H1 (cell line): ENCODE measurements around the gene BBS4. TPM values are rescaled to one million over a fixed set of nuclear protein-coding genes. Genes with fewer than 3 reads are reported as not detected.

Experiments
- CTCF ChIA-PET: fragments of 300-600 bp; sonication (Branson Sonifier 250); formaldehyde crosslinking; loops from one replicate; lab custom pipeline; 2021; ENCODE audit not compliant: partially characterized antibody; lab: Charles Lee
- POLR2A ChIA-PET: fragments of 300-600 bp; sonication (Branson Sonifier 250); formaldehyde crosslinking; loops from one replicate; lab custom pipeline; 2021; ENCODE audit warnings: inconsistent platforms; ENCODE audit not compliant: partially characterized antibody; lab: Charles Lee
- DNase-seq, 2 experiments: peaks; one replicate each; pipeline versions ENCODE4 v3.0.0 to v3.0.0-alpha.2; 2010 to 2022; ENCODE audit warnings: low spot score in 2 of 2, low read depth in 1 of 2, mixed read lengths in 1 of 2
- FAIRE-seq: peaks from 2 replicates; lab custom pipeline; 2011; peaks lifted over from hg19 to GRCh38; lab: Jason Lieb, UNC
- H2AFZ ChIP-seq: 2 replicates; pipeline ENCODE4 v1.8.1; 2012; ENCODE audit warnings: low read length, inconsistent platforms
- H2AK5ac ChIP-seq: 2 replicates; pipeline ENCODE4 v1.6.1; 2013; ENCODE audit warnings: low read depth, low read length
- H2BK120ac ChIP-seq: replicated peaks from 2 replicates; pipeline ENCODE3; 2013; ENCODE audit warnings: low read depth, low read length, inconsistent platforms
- H2BK12ac ChIP-seq: 2 replicates; pipeline ENCODE4 v1.6.1; 2013; ENCODE audit warnings: low read depth, low read length
- H2BK15ac ChIP-seq: 2 replicates; pipeline ENCODE4 v1.6.1; 2013; ENCODE audit warnings: low read length
- H2BK20ac ChIP-seq: 2 replicates; pipeline ENCODE4 v1.6.1; 2013; ENCODE audit warnings: low read length
- H2BK5ac ChIP-seq: 2 replicates; pipeline ENCODE4 v1.6.1; 2013; ENCODE audit warnings: low read depth, low read length
- H3K14ac ChIP-seq: 2 replicates; pipeline ENCODE4 v1.6.1; 2013; ENCODE audit warnings: inconsistent platforms; ENCODE audit not compliant: insufficient read length
- H3K18ac ChIP-seq: 2 replicates; pipeline ENCODE4 v1.6.1; 2013; ENCODE audit warnings: low read length; ENCODE audit errors: extremely low read depth
- H3K23ac ChIP-seq: 2 replicates; pipeline ENCODE4 v1.6.1; 2013; ENCODE audit warnings: inconsistent platforms; ENCODE audit not compliant: insufficient read length
- H3K23me2 ChIP-seq: 2 replicates; pipeline ENCODE4 v1.6.1; 2013; ENCODE audit warnings: low read depth, low read length
- H3K27ac ChIP-seq: 2 replicates; pipeline ENCODE4 v1.6.1; 2011; ENCODE audit warnings: low read depth, low read length, inconsistent platforms
- H3K27me3 ChIP-seq, 4 experiments: replicated peaks in 1 of 4; 1 replicate in 1 of 4; 2 replicates in 3 of 4; pipeline versions ENCODE4 v1.6.1 to v1.8.1; 2011 to 2013; ENCODE audit warnings: low read length in 3 of 4, mild to moderate bottlenecking in 3 of 4, inconsistent platforms in 2 of 4, mixed read lengths in 2 of 4, moderate library complexity in 1 of 4; ENCODE audit not compliant: control insufficient read depth in 3 of 4, insufficient read depth in 3 of 4; ENCODE audit errors: extremely low read depth in 1 of 4
- H3K36me3 ChIP-seq, 4 experiments: 2 replicates each; pipeline versions ENCODE4 v1.6.1 to v1.8.1; 2011 to 2013; ENCODE audit warnings: mild to moderate bottlenecking in 4 of 4, low read length in 3 of 4, moderate library complexity in 2 of 4, control low read depth in 1 of 4, inconsistent platforms in 1 of 4; ENCODE audit not compliant: insufficient read depth in 4 of 4, control insufficient read depth in 2 of 4
- H3K4ac ChIP-seq: replicated peaks from 2 replicates; pipeline ENCODE3; 2013; ENCODE audit warnings: low read length, low read depth, mixed read lengths, inconsistent platforms; ENCODE audit not compliant: insufficient read length
- H3K4me1 ChIP-seq, 4 experiments: replicated peaks in 1 of 4; 1 replicate in 1 of 4; 2 replicates in 3 of 4; pipeline versions ENCODE4 v1.6.1 to v1.8.1; 2011 to 2013; ENCODE audit warnings: low read length in 3 of 4, inconsistent platforms in 2 of 4, mixed read lengths in 1 of 4; ENCODE audit not compliant: insufficient read depth in 4 of 4, control insufficient read depth in 3 of 4
- H3K4me2 ChIP-seq, 2 experiments: 2 replicates each; pipeline versions ENCODE4 v1.6.1 to v1.8.1; 2011 to 2013; ENCODE audit warnings: low read depth in 2 of 2, low read length in 2 of 2, control low read depth in 1 of 2, inconsistent platforms in 1 of 2, mild to moderate bottlenecking in 1 of 2; ENCODE audit not compliant: insufficient read depth in 1 of 2
- H3K4me3 ChIP-seq, 4 experiments: fragments of 200-600, 300-600 bp in 1 of 4; sonication (generic), shearing (Covaris generic), sonication (Bioruptor Twin) in 1 of 4; 2 replicates each; pipeline versions ENCODE4 v1.5.1 to v1.8.1; 2011 to 2016; ENCODE audit warnings: low read length in 4 of 4, low read depth in 3 of 4, control low read depth in 2 of 4, inconsistent platforms in 2 of 4, mild to moderate bottlenecking in 2 of 4, mixed read lengths in 1 of 4, moderate library complexity in 1 of 4; ENCODE audit not compliant: insufficient read depth in 2 of 4; ENCODE audit errors: extremely low read depth in 1 of 4
- H3K56ac ChIP-seq: replicated peaks from 2 replicates; pipeline ENCODE3; 2013; ENCODE audit warnings: low read depth, mild to moderate bottlenecking, mixed read lengths, low read length, inconsistent platforms; ENCODE audit not compliant: insufficient read length
- H3K79me1 ChIP-seq: 2 replicates; pipeline ENCODE4 v1.6.1; 2013; ENCODE audit warnings: low read depth, low read length, control low read depth
- H3K79me2 ChIP-seq, 2 experiments: 2 replicates each; pipeline versions ENCODE4 v1.6.1 to v1.8.1; 2012 to 2013; ENCODE audit warnings: low read length in 2 of 2, mild to moderate bottlenecking in 2 of 2, inconsistent platforms in 1 of 2; ENCODE audit not compliant: insufficient read depth in 2 of 2, control insufficient read depth in 1 of 2
- H3K9ac ChIP-seq, 4 experiments: replicated peaks in 1 of 4; 1 replicate in 1 of 4; 2 replicates in 3 of 4; pipeline versions ENCODE4 v1.6.1 to v1.8.1; 2011 to 2013; ENCODE audit warnings: low read depth in 3 of 4, low read length in 3 of 4, control low read depth in 2 of 4, mild to moderate bottlenecking in 2 of 4, moderate library complexity in 2 of 4, inconsistent platforms in 1 of 4; ENCODE audit errors: extremely low read depth in 1 of 4
- H3K9me3 ChIP-seq, 2 experiments: 2 replicates each; pipeline versions ENCODE4 v1.6.1 to v1.8.1; 2012 to 2013; ENCODE audit warnings: mild to moderate bottlenecking in 2 of 2, moderate library complexity in 2 of 2, control low read depth in 1 of 2, inconsistent platforms in 1 of 2, low read depth in 1 of 2, low read length in 1 of 2, mixed read lengths in 1 of 2; ENCODE audit not compliant: insufficient read depth in 2 of 2
- H4K20me1 ChIP-seq, 2 experiments: replicated peaks in 1 of 2; 2 replicates each; pipeline versions ENCODE3 to v1.8.1; 2011 to 2013; ENCODE audit warnings: inconsistent platforms in 2 of 2, low read length in 2 of 2, mild to moderate bottlenecking in 1 of 2; ENCODE audit not compliant: insufficient read depth in 2 of 2, control insufficient read depth in 1 of 2
- H4K5ac ChIP-seq: 2 replicates; pipeline ENCODE4 v1.6.1; 2013; ENCODE audit warnings: low read length, low read depth, mixed read lengths, inconsistent platforms; ENCODE audit not compliant: insufficient read length
- H4K8ac ChIP-seq: 2 replicates; pipeline ENCODE4 v1.8.0; 2013; ENCODE audit warnings: mild to moderate bottlenecking, moderate library complexity, low read length, inconsistent platforms; ENCODE audit not compliant: insufficient read depth; ENCODE audit errors: extremely low read depth
- H4K91ac ChIP-seq: replicated peaks from 2 replicates; pipeline ENCODE3; 2013; ENCODE audit warnings: low read length, mixed read lengths, inconsistent platforms; ENCODE audit not compliant: insufficient read length
- BCL11A ChIP-seq, 2 experiments: IDR thresholded peaks; one replicate each; pipeline ENCODE4 v1.6.1; 2011; ENCODE audit warnings: low read depth in 2 of 2, low read length in 2 of 2, mild to moderate bottlenecking in 2 of 2
- GTF2F1 ChIP-seq: IDR thresholded peaks from 2 replicates; pipeline ENCODE4 v1.6.1; 2012; ENCODE audit warnings: low read depth, low read length, improper control_type of control experiment, borderline replicate concordance
- SP4 ChIP-seq: IDR thresholded peaks from 2 replicates; pipeline ENCODE4 v1.6.1; 2012; ENCODE audit warnings: low read length, inconsistent platforms
- WGBS, 2 experiments: shearing (Covaris generic) in 1 of 2; methylation state at CpG; one replicate each; pipeline versions ENCODE4 v1.1.6 to v1.1.7; 2013 to 2015; ENCODE audit warnings: low lambda C conversion rate in 2 of 2, mixed read lengths in 2 of 2, inconsistent platforms in 1 of 2, low coverage in 1 of 2, missing lambda C conversion rate in 1 of 2; ENCODE audit not compliant: insufficient replicate concordance in 2 of 2, insufficient coverage in 1 of 2, insufficient read length in 1 of 2; ENCODE audit errors: extremely low coverage in 1 of 2, missing lambda C conversion rate in 1 of 2; 5-methylcytosine and 5-hydroxymethylcytosine counted together
- polyA plus RNA-seq, 7 experiments: library from polyadenylated mRNA; depleted of rRNA in 3 of 7; stranded (reverse) in 5 of 7; unstranded in 2 of 7; fragments of >200 nt in 5 of 7; fragments of 200-250 nt in 2 of 7; gene quantifications; 1 replicate in 5 of 7; 2 replicates in 1 of 7; 4 replicates in 1 of 7; pipeline versions ENCODE4 v1.2.1 to v1.2.3, GENCODE V29; 2011 to 2013; ENCODE audit warnings: missing spikeins in 2 of 7, mixed read lengths in 2 of 7
- total RNA-seq: library from RNA; stranded (reverse); fragmentation: NEBNext Ultra II Directional; extraction: Animal tissue kit (Norgen Biotek cat#: 25700); gene quantifications from 2 replicates; pipeline ENCODE4 v1.2.1, GENCODE V29; 2021

Gene BBS4
- total and polyA plus RNA-seq, 2 of the 8 experiments (the other 6 are each of a cell fraction or from before 2014, with no cell fraction given): 17.4 to 24.1 TPM

GRCh38 chr15:72680931-72681330 is 5.1 kb upstream of the BBS4 start:
- H4K5ac ChIP-seq: no peak overlapping the region
- H3K23me2 ChIP-seq: no peaks in the 10 kb centered on the region
- no peak overlapping the region for H2BK5ac ChIP-seq
- no peak overlapping the region for H2AFZ ChIP-seq
- no peak overlapping the region for H3K23ac ChIP-seq
- H3K27ac ChIP-seq: no peak overlapping the region
- no peak overlapping the region for H3K14ac ChIP-seq
- no peak overlapping the region for H4K8ac ChIP-seq
- no peak for FAIRE-seq
- POLR2A ChIA-PET: interaction anchor here (0.6 kb wide), 2 partner anchors 388 to 1830 kb away, joined by 3 read pairs; no protein-coding TSS in a partner anchor
- H3K4me1 ChIP-seq: 0 out of 7 replicates have a peak, but pooled peaks cover 0 to 2% (median 0%) of the 10 kb centered on the region in 4 experiments
- no peak overlapping the region for H3K18ac ChIP-seq
- 54% methylated on average over 3 of the region's 3 CpGs; no CpG with 5 or more reads in 1 of the 2 experiments for WGBS, 2 experiments
- no peak overlapping the region for H3K4ac ChIP-seq
- no peaks in the 10 kb centered on the region for H3K79me1 ChIP-seq
- H2BK120ac ChIP-seq: no peak overlapping the region
- TF ChIP-seq SP4 (no peak), GTF2F1 (no peak), BCL11A (IDR thresholded peaks at IDR 0.05; ENCODE audit: low read depth in 2 of 2, low read length in 2 of 2) (no peak)
- H2BK12ac ChIP-seq: no peak overlapping the region
- no peak overlapping the region for H2BK15ac ChIP-seq
- no peaks in the 10 kb centered on the region for H3K27me3 ChIP-seq
- DNase-seq: no peak
- CTCF ChIA-PET: interaction anchor here (0.6 to 2.4 kb wide), 10 partner anchors 10 to 749 kb away, joined by 3 to 19 read pairs (median 3); no protein-coding TSS in a partner anchor
- H3K36me3 ChIP-seq: no peaks in the 10 kb centered on the region
- no peaks in the 10 kb centered on the region for H4K20me1 ChIP-seq
- no peaks in the 10 kb centered on the region for H3K79me2 ChIP-seq
- no peak overlapping the region for H3K56ac ChIP-seq
- no peaks in the 10 kb centered on the region for H3K9me3 ChIP-seq
- H2AK5ac ChIP-seq: no peak overlapping the region
- no peak overlapping the region for H3K4me3 ChIP-seq
- no peak overlapping the region for H4K91ac ChIP-seq
- H2BK20ac ChIP-seq: no peak overlapping the region
- H3K4me2 ChIP-seq: no peak overlapping the region
- H3K9ac ChIP-seq: no peak overlapping the region
